H1 (cell line): ENCODE data around the gene HES5. TPM values are rescaled to one million over a fixed set of nuclear protein-coding genes. Genes with fewer than 3 reads are reported as not detected.

Experiments
- TAF1 ChIP-seq: IDR thresholded peaks from 2 replicates; pipeline ENCODE4 v1.6.1; 2011; ENCODE audit warnings: mild to moderate bottlenecking, low read depth, low read length
- TCF12 ChIP-seq: IDR thresholded peaks from 2 replicates; pipeline ENCODE4 v1.6.1; 2011; ENCODE audit warnings: low read depth, mild to moderate bottlenecking, low read length
- YY1 ChIP-seq: IDR thresholded peaks from 2 replicates; pipeline ENCODE4 v1.6.1; 2011; ENCODE audit warnings: low read depth, mild to moderate bottlenecking, low read length
- polyA plus RNA-seq, 7 experiments: library from polyadenylated mRNA; depleted of rRNA in 3 of 7; stranded (reverse) in 5 of 7; unstranded in 2 of 7; fragments of >200 nt in 5 of 7; fragments of 200-250 nt in 2 of 7; gene quantifications; 1 replicate in 5 of 7; 2 replicates in 1 of 7; 4 replicates in 1 of 7; pipeline versions ENCODE4 v1.2.1 to v1.2.3, GENCODE V29; 2011 to 2013; ENCODE audit warnings: missing spikeins in 2 of 7, mixed read lengths in 2 of 7
- total RNA-seq: library from RNA; stranded (reverse); fragmentation: NEBNext Ultra II Directional; extraction: Animal tissue kit (Norgen Biotek cat#: 25700); gene quantifications from 2 replicates; pipeline ENCODE4 v1.2.1, GENCODE V29; 2021
- TF ChIP-seq, protein P1 (sequence below), 3 experiments: IDR thresholded peaks; 1 replicate in 2 of 3; 2 replicates in 1 of 3; pipeline versions ENCODE4 v1.5.1 to v1.6.1; 2011; ENCODE audit warnings: low read length in 3 of 3, mild to moderate bottlenecking in 3 of 3, inconsistent platforms in 2 of 3, low read depth in 1 of 3, moderate library complexity in 1 of 3; ENCODE audit not compliant: insufficient read depth in 1 of 3; ENCODE audit errors: control extremely low read depth in 1 of 3
- TF ChIP-seq, protein P2 (sequence below): IDR thresholded peaks from 2 replicates; pipeline ENCODE4 v1.6.1; 2011; ENCODE audit warnings: low read length, improper control_type of control experiment

The HES5 gene
- total and polyA plus RNA-seq, 2 of the 8 experiments (the other 6 are each of a cell fraction or from before 2014, with no cell fraction given), result 0.22 TPM; not detected in 1

DNA sequence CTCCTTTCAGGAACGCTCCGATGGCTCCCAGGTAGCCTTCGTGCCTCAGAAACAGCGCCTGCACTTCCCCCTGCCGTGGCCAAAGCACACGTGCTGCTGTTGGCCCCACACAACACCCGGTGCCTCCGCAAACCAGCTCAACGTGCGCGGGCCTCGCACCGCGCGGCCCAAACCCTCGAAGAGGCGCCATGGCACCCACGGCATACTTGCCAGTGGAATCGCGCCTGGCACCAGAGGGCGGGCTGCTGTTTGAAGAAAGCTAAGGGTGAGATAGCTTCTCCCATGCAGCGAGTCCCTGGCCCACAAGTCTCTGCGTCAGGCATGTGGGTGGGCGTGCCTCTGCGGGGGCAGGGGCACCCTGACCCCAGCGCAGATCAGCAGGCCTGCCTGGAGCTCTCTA lies 11.5 kb downstream of the HES5 start (continued):
- TF ChIP-seq, protein P1, sequence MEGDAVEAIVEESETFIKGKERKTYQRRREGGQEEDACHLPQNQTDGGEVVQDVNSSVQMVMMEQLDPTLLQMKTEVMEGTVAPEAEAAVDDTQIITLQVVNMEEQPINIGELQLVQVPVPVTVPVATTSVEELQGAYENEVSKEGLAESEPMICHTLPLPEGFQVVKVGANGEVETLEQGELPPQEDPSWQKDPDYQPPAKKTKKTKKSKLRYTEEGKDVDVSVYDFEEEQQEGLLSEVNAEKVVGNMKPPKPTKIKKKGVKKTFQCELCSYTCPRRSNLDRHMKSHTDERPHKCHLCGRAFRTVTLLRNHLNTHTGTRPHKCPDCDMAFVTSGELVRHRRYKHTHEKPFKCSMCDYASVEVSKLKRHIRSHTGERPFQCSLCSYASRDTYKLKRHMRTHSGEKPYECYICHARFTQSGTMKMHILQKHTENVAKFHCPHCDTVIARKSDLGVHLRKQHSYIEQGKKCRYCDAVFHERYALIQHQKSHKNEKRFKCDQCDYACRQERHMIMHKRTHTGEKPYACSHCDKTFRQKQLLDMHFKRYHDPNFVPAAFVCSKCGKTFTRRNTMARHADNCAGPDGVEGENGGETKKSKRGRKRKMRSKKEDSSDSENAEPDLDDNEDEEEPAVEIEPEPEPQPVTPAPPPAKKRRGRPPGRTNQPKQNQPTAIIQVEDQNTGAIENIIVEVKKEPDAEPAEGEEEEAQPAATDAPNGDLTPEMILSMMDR (IDR thresholded peaks at IDR 0.05; ENCODE audit: control extremely low read depth in 1 of 3, insufficient read depth in 1 of 3, low read depth in 1 of 3, low read length in 3 of 3), result no peak
- TF ChIP-seq TAF1, result no peak
- TF ChIP-seq TCF12, result no peak
- TF ChIP-seq, protein P2, sequence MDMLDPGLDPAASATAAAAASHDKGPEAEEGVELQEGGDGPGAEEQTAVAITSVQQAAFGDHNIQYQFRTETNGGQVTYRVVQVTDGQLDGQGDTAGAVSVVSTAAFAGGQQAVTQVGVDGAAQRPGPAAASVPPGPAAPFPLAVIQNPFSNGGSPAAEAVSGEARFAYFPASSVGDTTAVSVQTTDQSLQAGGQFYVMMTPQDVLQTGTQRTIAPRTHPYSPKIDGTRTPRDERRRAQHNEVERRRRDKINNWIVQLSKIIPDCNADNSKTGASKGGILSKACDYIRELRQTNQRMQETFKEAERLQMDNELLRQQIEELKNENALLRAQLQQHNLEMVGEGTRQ, result no peak
- TF ChIP-seq YY1, result no peak
